AG10803 (cell line): ENCODE results near the gene HNRNPR.
"Not testable (repeated sequence)": the region's sequence is repeated elsewhere in the genome, so short reads cannot be mapped to it uniquely, and the experiment has no call there.

ENCODE experiments used
- DNase-seq: peaks from one replicate; pipeline ENCODE4 v3.0.0; 2010; ENCODE audit warnings: low read depth
- H3K4me3 ChIP-seq: 2 replicates; pipeline ENCODE4 v1.5.1; 2011; ENCODE audit warnings: mild to moderate bottlenecking, low read length, control low read depth
- TF ChIP-seq, protein P1 (sequence below): conservative IDR thresholded peaks from 2 replicates; pipeline ENCODE4 v1.5.1; 2011; ENCODE audit warnings: mild to moderate bottlenecking, low read length, control low read depth, inconsistent platforms

Gene HNRNPR

DNA sequence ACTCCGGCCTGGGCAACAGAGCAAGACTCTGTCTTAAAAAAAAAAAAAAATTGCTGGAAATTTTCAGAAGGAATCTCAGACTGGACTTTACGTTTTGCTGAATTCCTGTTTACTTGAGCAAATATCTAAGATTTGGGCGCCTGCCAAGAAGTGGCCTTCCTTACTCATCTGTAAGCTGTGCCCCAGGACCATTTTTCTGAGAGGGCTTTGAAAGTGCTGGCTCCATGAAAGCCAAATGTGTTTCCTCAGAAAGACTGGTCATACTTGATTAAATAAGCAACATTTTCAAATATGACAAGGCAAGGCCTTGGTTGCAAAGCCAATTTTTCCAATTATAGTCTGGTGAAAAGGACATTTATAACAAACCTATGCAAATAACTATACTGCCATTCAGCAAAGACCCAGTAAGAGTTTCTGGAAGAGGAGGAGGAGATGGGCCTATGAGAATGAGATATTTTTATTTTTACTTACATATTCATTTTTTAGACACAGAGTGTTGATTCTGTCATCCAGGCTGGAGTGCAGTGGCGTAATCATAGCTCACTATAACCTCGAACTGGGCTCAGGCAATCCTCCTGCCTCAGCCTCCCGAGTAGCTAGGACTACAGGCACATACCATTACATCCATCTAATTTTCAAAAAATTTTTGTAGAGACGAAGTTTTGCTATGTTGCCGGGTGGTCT lies 70.5 kb downstream of the HNRNPR start:
- TF ChIP-seq, protein P1, sequence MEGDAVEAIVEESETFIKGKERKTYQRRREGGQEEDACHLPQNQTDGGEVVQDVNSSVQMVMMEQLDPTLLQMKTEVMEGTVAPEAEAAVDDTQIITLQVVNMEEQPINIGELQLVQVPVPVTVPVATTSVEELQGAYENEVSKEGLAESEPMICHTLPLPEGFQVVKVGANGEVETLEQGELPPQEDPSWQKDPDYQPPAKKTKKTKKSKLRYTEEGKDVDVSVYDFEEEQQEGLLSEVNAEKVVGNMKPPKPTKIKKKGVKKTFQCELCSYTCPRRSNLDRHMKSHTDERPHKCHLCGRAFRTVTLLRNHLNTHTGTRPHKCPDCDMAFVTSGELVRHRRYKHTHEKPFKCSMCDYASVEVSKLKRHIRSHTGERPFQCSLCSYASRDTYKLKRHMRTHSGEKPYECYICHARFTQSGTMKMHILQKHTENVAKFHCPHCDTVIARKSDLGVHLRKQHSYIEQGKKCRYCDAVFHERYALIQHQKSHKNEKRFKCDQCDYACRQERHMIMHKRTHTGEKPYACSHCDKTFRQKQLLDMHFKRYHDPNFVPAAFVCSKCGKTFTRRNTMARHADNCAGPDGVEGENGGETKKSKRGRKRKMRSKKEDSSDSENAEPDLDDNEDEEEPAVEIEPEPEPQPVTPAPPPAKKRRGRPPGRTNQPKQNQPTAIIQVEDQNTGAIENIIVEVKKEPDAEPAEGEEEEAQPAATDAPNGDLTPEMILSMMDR = no peak
- peak; percentile 84 for DNase-seq
- no peak overlapping the region for H3K4me3 ChIP-seq

DNA sequence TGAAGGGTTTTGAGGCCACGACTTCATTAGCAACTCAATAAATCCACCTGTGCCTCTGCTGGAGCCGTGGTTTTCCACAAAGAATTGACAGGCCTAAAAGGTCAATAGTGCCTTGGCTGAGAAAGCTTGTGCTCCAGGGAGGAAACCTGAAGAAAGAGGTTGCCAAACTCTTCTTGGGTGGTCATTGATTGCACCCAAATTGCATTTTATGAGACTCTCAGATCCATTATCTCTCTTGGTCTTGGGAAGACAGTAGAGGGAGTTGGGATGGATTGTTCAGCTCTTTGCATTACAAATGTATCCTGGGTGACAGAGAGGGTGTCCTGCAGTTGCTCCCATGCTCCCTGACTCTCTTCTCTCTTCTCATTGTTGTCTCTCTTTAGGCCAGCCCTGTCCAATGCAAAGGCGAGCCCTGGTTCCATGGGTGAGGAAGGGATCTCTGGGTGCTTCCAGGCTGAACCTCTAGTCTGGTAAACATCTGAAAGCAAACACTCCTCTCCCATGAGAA lies 80.7 kb downstream of the HNRNPR start:
- no peak for DNase-seq
- TF ChIP-seq, protein P1 = no peak
- no peak overlapping the region for H3K4me3 ChIP-seq

GRCh38 chr1:23258082-23258481 lies 86.0 kb downstream of the HNRNPR start:
- not testable (repeated sequence) for DNase-seq, H3K4me3 ChIP-seq

- H3K4me3 ChIP-seq = not testable (repeated sequence)
Observed at GRCh38 chr1:23257371-23257770, 86.7 kb downstream of the HNRNPR start.

More at GRCh38 chr1:23257371-23257770, 86.7 kb downstream of the HNRNPR start:
- DNase-seq = not testable (repeated sequence)
